Heart right ventricle (tissue), 16 donors: Measurements from ENCODE around the gene LTBP1. TPM values are rescaled to one million over a fixed set of nuclear protein-coding genes. Genes with fewer than 3 reads are reported as not detected.

Experiments
- ATAC-seq, 8 donors: fragments of 200-7000 bp; cut with Tn5 transposase; one replicate each; pipeline ENCODE4 v1.9.1; 2020; ENCODE audit warnings: mild to moderate bottlenecking in 8 of 8, moderate library complexity in 8 of 8, moderate number of reproducible peaks in 1 of 8
- DNase-seq, 2 donors: peaks; one replicate each; pipeline ENCODE4 v3.0.0-alpha.2; 2020
- H3K27ac ChIP-seq, 10 donors: fragments of 200-600 bp; sonication (generic) in 2 of 10; one replicate each; pipeline versions ENCODE4 v1.5.0 to v1.8.0; 2020 to 2022; ENCODE audit warnings: mild to moderate bottlenecking in 3 of 10
- H3K27me3 ChIP-seq, 7 donors: fragments of 200-600 bp; one replicate each; pipeline ENCODE4 v1.8.0; 2021 to 2022; ENCODE audit warnings: mild to moderate bottlenecking in 2 of 7
- H3K36me3 ChIP-seq, 9 donors: fragments of 200-600 bp; sonication (generic) in 1 of 9; one replicate each; pipeline versions ENCODE4 v1.5.0 to v1.8.0; 2020 to 2022; ENCODE audit warnings: mild to moderate bottlenecking in 2 of 9
- H3K4me1 ChIP-seq, 9 donors: fragments of 200-600 bp; sonication (generic) in 1 of 9; one replicate each; pipeline versions ENCODE4 v1.5.0 to v1.8.0; 2020 to 2022; ENCODE audit warnings: mild to moderate bottlenecking in 4 of 9
- H3K4me3 ChIP-seq, 10 donors: fragments of 200-600 bp; sonication (generic) in 2 of 10; one replicate each; pipeline versions ENCODE4 v1.5.0 to v1.8.0; 2020 to 2022; ENCODE audit warnings: mild to moderate bottlenecking in 7 of 10, moderate library complexity in 2 of 10
- H3K9me3 ChIP-seq, 11 donors: fragments of 200-600 bp in 10 of 11; sonication (generic) in 2 of 11; one replicate each; pipeline versions ENCODE4 v1.5.0 to v1.8.0; 2013 to 2022; ENCODE audit warnings: mild to moderate bottlenecking in 2 of 11, control low read depth in 1 of 11, moderate library complexity in 1 of 11
- CTCF ChIP-seq, 9 donors: fragments of 200-600 bp; sonication (generic) in 2 of 9; IDR thresholded peaks; one replicate each; pipeline versions ENCODE4 v1.5.0 to v1.8.0; 2021 to 2022; ENCODE audit warnings: antibody characterized with exemption in 9 of 9, mild to moderate bottlenecking in 5 of 9, moderate library complexity in 1 of 9
- WGBS, 2 donors: extraction: QIAGEN DNeasy Blood & Tissue Kit; methylation state at CpG; one replicate each; pipeline ENCODE4 v1.1.7; 2013; ENCODE audit warnings: inconsistent platforms in 1 of 2; 5-methylcytosine and 5-hydroxymethylcytosine counted together
- intact Hi-C, 10 donors: fragments of 100-400 bp; cut with DNase I; formaldehyde crosslinking; loops; one replicate each; pipeline versions ENCODE4 v1.11.1 to v1.14.2; 2022
- polyA plus RNA-seq, 2 donors: library from polyadenylated mRNA; stranded (reverse); fragments of 200-250 nt; gene quantifications; one replicate each; pipeline ENCODE4 v1.2.3, GENCODE V29; 2013
- total RNA-seq, 10 donors: library from RNA; stranded (reverse); fragmentation: NEBNext Ultra II Directional in 3 of 10; extraction: Animal tissue kit (Norgen Biotek cat#: 25700) in 3 of 10; gene quantifications; one replicate each; pipeline versions ENCODE4 v1.2.1 to v1.2.4, GENCODE V29; 2021 to 2023
- donor health status: Arrhythmogenic right ventricular cardiomyopathy.
- donor health status: ischemic (EF 13 %, LVEDD 7.1; RV severe dilation, severe dysfunction).
- donor health status: healthy with polysubstance abuse.
- donor health status: DM: no; HTN: yes; CAD: no.
- donor health status: DM: no; HTN: no; CAD: no.
- donor health status: ischemic (EF 25% LVEDD 6.9; RV normal size, moderate dysfunction).
- donor health status: ischemic (EF 25% LVEDD 5.7; RV mildly dilated, moderate dysfunction).
- donor health status: healthy.
- donor health status: DM: yes; HTN: yes; CAD: no.
- donor health status: Ischemic cardiomyopathy.
- donor health status: ischemic (EF 35%, LVEDD 5.7; RV mildly dilated, moderate dysfunction).
- donor health status: nonischemic (EF 11% LVEDD 7.7; RV severe dilation, severe dysfunction).
- donor health status: DM: yes; HTN: yes; CAD: no.
- donor health status: PGD.
- donor health status: ischemic (EF 29% LVEDD 5.4; RV normal size, mild dysfunction).
- donor health status: nonischemic (EF 23%, LVEDD 6.1; RV moderate dilation, normal function).

Gene LTBP1
- total and polyA plus RNA-seq, 12 donors, result 22.4 to 164 (median 84.3) TPM

- no peak overlapping the region for H3K27ac ChIP-seq
- intact Hi-C loops, result no loop called here
- no peaks in the 10 kb centered on the region for H3K36me3 ChIP-seq
- H3K4me1 ChIP-seq, result peaks cover 0 to 4% (median 0%) of the 10 kb centered on the region in 9 donors
- TF ChIP-seq CTCF (IDR thresholded peaks at IDR 0.05), result no peak
- H3K9me3 ChIP-seq, result no peaks in the 10 kb centered on the region
- 87 to 89% methylated on average over 11 of the region's 11 CpGs for WGBS, 2 donors
- DNase-seq, result no peak
- ATAC-seq, result no peak
- no peak overlapping the region for H3K4me3 ChIP-seq
- H3K27me3 ChIP-seq, result peaks cover 0 to 23% (median 0%) of the 10 kb centered on the region in 7 donors
These were observed 13.7 kb upstream of the LTBP1 start for GRCh38 chr2:32932825-32933755.

GRCh38 chr2:32933756-32934095 is 13.0 kb upstream of the LTBP1 start:
- TF ChIP-seq CTCF (IDR thresholded peaks at IDR 0.05), result no peak
- H3K36me3 ChIP-seq, result no peaks in the 10 kb centered on the region
- no peaks in the 10 kb centered on the region for H3K9me3 ChIP-seq
- ATAC-seq, result no peak
- H3K4me1 ChIP-seq, result peaks cover 0 to 4% (median 0%) of the 10 kb centered on the region in 9 donors
- H3K27ac ChIP-seq, result no peak overlapping the region
- intact Hi-C loops, result no loop called here
- WGBS, 2 donors, result 93 to 98% methylated on average over 5 of the region's 5 CpGs
- DNase-seq, result no peak
- peaks cover 0 to 29% (median 0%) of the 10 kb centered on the region in 7 donors for H3K27me3 ChIP-seq
- H3K4me3 ChIP-seq, result no peak overlapping the region

DNA sequence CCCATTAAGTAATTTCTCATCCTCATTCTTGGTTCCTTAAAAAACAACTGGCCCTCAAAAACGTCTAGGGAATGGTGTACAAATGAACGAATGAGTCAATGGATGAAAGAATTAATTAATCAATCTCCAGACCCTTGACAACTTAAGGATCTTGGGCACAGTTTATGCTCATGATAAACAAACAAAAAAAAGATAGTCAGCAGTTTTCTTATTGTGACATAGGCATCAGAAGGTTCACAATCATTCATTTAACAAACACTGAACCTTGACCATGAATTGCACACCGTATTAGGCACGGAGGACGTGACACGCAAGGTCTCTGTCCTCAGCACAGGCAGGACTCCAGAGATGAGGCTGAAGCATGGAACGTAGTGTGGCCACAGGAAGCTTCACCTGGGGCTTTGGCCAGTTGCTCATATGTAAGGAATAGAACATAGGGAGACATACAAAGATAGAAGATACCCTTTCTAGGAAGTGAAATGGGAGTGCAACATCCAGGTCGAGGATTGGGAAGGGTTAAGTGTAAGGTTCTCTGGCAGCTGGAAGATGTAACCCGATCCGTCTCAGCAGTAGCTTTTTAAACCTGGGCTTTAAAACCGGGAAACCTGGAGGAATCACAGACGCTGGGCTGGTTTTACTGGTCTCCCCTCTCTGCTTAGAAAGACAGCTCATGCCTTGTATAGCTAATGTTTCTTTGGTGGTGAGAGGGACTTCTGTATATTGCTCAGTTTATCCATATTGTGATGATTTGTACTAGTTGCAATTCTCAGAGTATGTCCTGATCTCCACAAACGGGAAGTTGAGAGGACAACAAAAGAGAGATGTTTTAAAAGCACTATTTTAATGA is 8.9 kb upstream of the LTBP1 start:
- no peak for TF ChIP-seq CTCF (IDR thresholded peaks at IDR 0.05)
- DNase-seq, result no peak
- Histone ChIP-seq H3K9me3 (no peaks in the 10 kb centered on the region), H3K4me1 (peaks cover 0 to 4% (median 0%) of the 10 kb centered on the region in 9 donors), H3K36me3 (no peaks in the 10 kb centered on the region), H3K27ac (no peak overlapping the region), H3K4me3 (no peak overlapping the region), H3K27me3 (peaks cover 0 to 29% (median 0%) of the 10 kb centered on the region in 7 donors)
- WGBS, 2 donors, result 48 to 51% methylated on average over 13 of the region's 13 CpGs
- ATAC-seq, result no peak
- intact Hi-C loops, result no loop called here

DNA sequence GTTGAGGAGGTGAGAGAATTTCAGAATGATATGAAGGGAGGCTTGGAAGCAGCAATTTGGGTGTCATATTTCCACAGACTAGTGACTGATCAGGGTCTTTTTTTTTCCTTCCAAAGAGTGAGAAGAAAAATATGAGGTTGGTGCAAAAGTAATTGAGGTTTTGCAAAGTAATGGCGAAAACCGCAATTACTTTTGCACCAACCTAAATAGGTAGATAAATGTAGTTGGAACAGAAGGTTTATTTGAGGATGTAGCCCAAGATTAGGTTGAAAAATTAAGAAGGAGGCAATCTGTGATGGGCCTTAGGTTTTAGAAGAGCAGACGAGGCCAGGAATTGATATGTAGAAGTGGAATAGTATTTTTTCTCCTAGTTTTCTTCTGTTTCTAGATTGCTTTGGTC is 7.8 kb upstream of the LTBP1 start:
- DNase-seq (no peak), ATAC-seq (no peak)
- no peak for TF ChIP-seq CTCF (IDR thresholded peaks at IDR 0.05)
- Histone ChIP-seq H3K4me3 (no peak overlapping the region), H3K4me1 (peaks cover 0 to 4% (median 0%) of the 10 kb centered on the region in 9 donors), H3K36me3 (no peaks in the 10 kb centered on the region), H3K9me3 (no peaks in the 10 kb centered on the region), H3K27me3 (peaks cover 0 to 27% (median 0%) of the 10 kb centered on the region in 7 donors), H3K27ac (no peak overlapping the region)
- WGBS, 2 donors, result 93 to 94% methylated on average over 3 of the region's 3 CpGs
- intact Hi-C loops, result no loop called here
